ENCODE data around the gene GPR4.
A peak's percentile ranks its signal among the peaks of the same experiment; 100 is the strongest.

GPR4 gene

DNA sequence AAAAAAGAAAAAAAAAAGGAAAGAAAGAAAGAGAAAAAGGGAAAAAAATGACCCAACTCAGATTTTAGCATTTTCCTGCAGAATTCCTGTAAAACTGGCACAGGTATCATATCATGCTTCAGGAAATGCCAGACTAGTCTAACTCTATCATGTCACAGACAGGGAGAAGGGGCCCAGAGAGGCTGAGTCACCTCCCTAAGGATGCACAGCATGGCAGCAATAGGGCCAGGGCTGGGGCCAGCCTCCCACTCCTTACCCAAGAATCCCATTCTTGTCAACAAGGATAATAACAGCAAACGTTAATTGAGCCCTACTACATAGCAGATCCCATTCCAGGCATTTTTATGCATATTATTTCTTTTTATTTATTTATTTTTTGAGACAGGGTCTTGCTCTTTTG lies 8.5 kb downstream of the GPR4 start:
- TF ChIP-seq RAD21 (IDR thresholded peaks at IDR 0.05; ENCODE audit: low read depth) (no peak), EGR1 (IDR thresholded peaks at IDR 0.05) (no peak), CEBPB (IDR thresholded peaks at IDR 0.05) (no peak), YY1 (IDR thresholded peaks at IDR 0.05; ENCODE audit: low read depth) (no peak), NFIC (IDR thresholded peaks at IDR 0.05) (no peak), TAF1 (IDR thresholded peaks at IDR 0.05; ENCODE audit: low read depth) (no peak), REST (IDR thresholded peaks at IDR 0.05; ENCODE audit: low read depth) (no peak), TCF12 (IDR thresholded peaks at IDR 0.05; ENCODE audit: low read depth) (no peak), TEAD4 (IDR thresholded peaks at IDR 0.05) (no peak)

DNA sequence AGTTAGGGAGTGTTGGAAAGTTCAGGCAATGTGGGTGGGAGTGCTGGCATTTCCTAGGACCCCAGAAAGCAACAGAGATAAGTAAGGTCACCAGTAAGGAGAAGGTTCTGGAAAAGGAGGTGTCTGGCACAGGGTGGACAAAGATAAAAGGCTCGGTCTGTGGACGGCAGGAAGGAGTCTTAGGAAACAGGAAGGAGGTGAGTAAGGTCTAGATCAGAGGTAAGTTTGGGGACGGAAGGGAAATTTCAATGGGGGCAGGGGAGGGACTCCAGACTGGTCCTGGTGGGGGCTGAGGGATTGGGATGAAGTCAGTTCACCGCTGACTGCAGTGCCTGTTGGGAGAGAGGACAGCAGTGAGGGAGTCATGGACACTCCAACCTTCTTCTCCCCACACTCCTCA lies 9.6 kb downstream of the GPR4 start:
- no peak for TF ChIP-seq EGR1 (IDR thresholded peaks at IDR 0.05)
- no peak for TF ChIP-seq TEAD4 (IDR thresholded peaks at IDR 0.05)
- no peak for TF ChIP-seq EP300 (IDR thresholded peaks at IDR 0.05; ENCODE audit: borderline replicate concordance)
- no peak for TF ChIP-seq NFIC (IDR thresholded peaks at IDR 0.05)
- no peak for TF ChIP-seq ZBTB7A (IDR thresholded peaks at IDR 0.05; ENCODE audit: low read depth)
- no peak for TF ChIP-seq RAD21 (IDR thresholded peaks at IDR 0.05; ENCODE audit: low read depth)
- no peak for TF ChIP-seq CEBPB (IDR thresholded peaks at IDR 0.05)
- TF ChIP-seq YY1 (IDR thresholded peaks at IDR 0.05; ENCODE audit: low read depth): no peak
- no peak for TF ChIP-seq CREB1 (IDR thresholded peaks at IDR 0.05; ENCODE audit: low read depth)
- TF ChIP-seq, protein P1, sequence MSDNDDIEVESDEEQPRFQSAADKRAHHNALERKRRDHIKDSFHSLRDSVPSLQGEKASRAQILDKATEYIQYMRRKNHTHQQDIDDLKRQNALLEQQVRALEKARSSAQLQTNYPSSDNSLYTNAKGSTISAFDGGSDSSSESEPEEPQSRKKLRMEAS (IDR thresholded peaks at IDR 0.05): no peak
- no peak for TF ChIP-seq TAF1 (IDR thresholded peaks at IDR 0.05; ENCODE audit: low read depth)
- no peak for TF ChIP-seq FOXM1 (IDR thresholded peaks at IDR 0.05; ENCODE audit: borderline replicate concordance, low read depth)
- no peak for TF ChIP-seq TCF12 (IDR thresholded peaks at IDR 0.05; ENCODE audit: low read depth)
- TF ChIP-seq, protein P2, sequence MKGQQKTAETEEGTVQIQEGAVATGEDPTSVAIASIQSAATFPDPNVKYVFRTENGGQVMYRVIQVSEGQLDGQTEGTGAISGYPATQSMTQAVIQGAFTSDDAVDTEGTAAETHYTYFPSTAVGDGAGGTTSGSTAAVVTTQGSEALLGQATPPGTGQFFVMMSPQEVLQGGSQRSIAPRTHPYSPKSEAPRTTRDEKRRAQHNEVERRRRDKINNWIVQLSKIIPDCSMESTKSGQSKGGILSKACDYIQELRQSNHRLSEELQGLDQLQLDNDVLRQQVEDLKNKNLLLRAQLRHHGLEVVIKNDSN (IDR thresholded peaks at IDR 0.05): no peak
- TF ChIP-seq REST (IDR thresholded peaks at IDR 0.05; ENCODE audit: low read depth): no peak

- TF ChIP-seq FOXM1 (IDR thresholded peaks at IDR 0.05; ENCODE audit: borderline replicate concordance, low read depth) (no peak), ZBTB7A (IDR thresholded peaks at IDR 0.05; ENCODE audit: low read depth) (no peak), NFIC (IDR thresholded peaks at IDR 0.05) (no peak), EP300 (IDR thresholded peaks at IDR 0.05; ENCODE audit: borderline replicate concordance) (no peak), CEBPB (IDR thresholded peaks at IDR 0.05) (no peak)
- TF ChIP-seq, protein P2 (IDR thresholded peaks at IDR 0.05): no peak
Measured at GRCh38 chr19:45591638-45592005, 10.4 kb downstream of the GPR4 start.

- no peak for TF ChIP-seq CEBPB (IDR thresholded peaks at IDR 0.05)
- TF ChIP-seq EP300 (IDR thresholded peaks at IDR 0.05; ENCODE audit: borderline replicate concordance): no peak
- no peak for TF ChIP-seq EGR1 (IDR thresholded peaks at IDR 0.05)
- TF ChIP-seq TEAD4 (IDR thresholded peaks at IDR 0.05): no peak
- peak; percentile 93 for TF ChIP-seq RAD21 (IDR thresholded peaks at IDR 0.05; ENCODE audit: low read depth)
- no peak for TF ChIP-seq ZBTB7A (IDR thresholded peaks at IDR 0.05; ENCODE audit: low read depth)
- TF ChIP-seq, protein P1 (IDR thresholded peaks at IDR 0.05): peak; percentile 95
- TF ChIP-seq CREB1 (IDR thresholded peaks at IDR 0.05; ENCODE audit: low read depth): no peak
- TF ChIP-seq NFIC (IDR thresholded peaks at IDR 0.05): no peak
- TF ChIP-seq TCF12 (IDR thresholded peaks at IDR 0.05; ENCODE audit: low read depth): no peak
- TF ChIP-seq, protein P2 (IDR thresholded peaks at IDR 0.05): peak; percentile 90
- TF ChIP-seq TAF1 (IDR thresholded peaks at IDR 0.05; ENCODE audit: low read depth): no peak
- TF ChIP-seq YY1 (IDR thresholded peaks at IDR 0.05; ENCODE audit: low read depth): no peak
- TF ChIP-seq REST (IDR thresholded peaks at IDR 0.05; ENCODE audit: low read depth): no peak
Measured at GRCh38 chr19:45591004-45591637, 10.9 kb downstream of the GPR4 start.
